ENCODE results near the gene TRIM44. TPM values are rescaled to one million over a fixed set of nuclear protein-coding genes. Genes with fewer than 3 reads are reported as not detected.

TRIM44 gene
- total RNA-seq, 4 donors from 2014 or later, result 24.6 to 54.2 (median 35.8) TPM

- intact Hi-C loops (cut with DNase I), result no loop called here
- Histone ChIP-seq H3K27me3 (peaks cover 18% of the 10 kb centered on the region), H3K9me3 (no peaks in the 10 kb centered on the region), H3K4me3 (replicated peaks in 1 of 3) (no peak overlapping the region), H3K36me3 (no peaks in the 10 kb centered on the region), H3K27ac (no peak overlapping the region), H3K4me1 (peaks cover 4 to 5% of the 10 kb centered on the region in 2 donors)
- TF ChIP-seq CTCF (IDR thresholded peaks at IDR 0.05), result no peak
- TF ChIP-seq POLR2A (IDR thresholded peaks at IDR 0.05), result no peak
- DNase-seq, result no peak
Observed at GRCh38 chr11:35624781-35625180, 37.8 kb upstream of the TRIM44 start.

- intact Hi-C loops (cut with DNase I), result no loop called here
- WGBS, 2 donors, result 88 to 95% methylated on average over 2 of the region's 2 CpGs
Observed at GRCh38 chr11:35626501-35626900, 36.1 kb upstream of the TRIM44 start.

GRCh38 chr11:35629511-35629910 is 33.1 kb upstream of the TRIM44 start:
- no peak for DNase-seq
- no peaks in the 10 kb centered on the region for H3K9me3 ChIP-seq
- intact Hi-C loops (cut with DNase I), result no loop called here

More at GRCh38 chr11:35626501-35626900, 36.1 kb upstream of the TRIM44 start:
- Histone ChIP-seq H3K9me3 (no peaks in the 10 kb centered on the region), H3K4me1 (no peaks in the 10 kb centered on the region), H3K27ac (no peak overlapping the region), H3K4me3 (replicated peaks in 1 of 3) (no peak overlapping the region), H3K36me3 (no peaks in the 10 kb centered on the region), H3K27me3 (peaks cover 10% of the 10 kb centered on the region)
- no peak for DNase-seq
- TF ChIP-seq CTCF (IDR thresholded peaks at IDR 0.05), result no peak
- TF ChIP-seq POLR2A (IDR thresholded peaks at IDR 0.05), result no peak

GRCh38 chr11:35629914-35630313 is 32.7 kb upstream of the TRIM44 start:
- Histone ChIP-seq H3K4me3 (replicated peaks in 1 of 3) (no peak overlapping the region), H3K27me3 (no peaks in the 10 kb centered on the region), H3K36me3 (no peaks in the 10 kb centered on the region), H3K27ac (no peak overlapping the region), H3K9me3 (no peaks in the 10 kb centered on the region), H3K4me1 (no peaks in the 10 kb centered on the region)
- no peak for DNase-seq
- intact Hi-C loops (cut with DNase I), result no loop called here
- TF ChIP-seq CTCF (IDR thresholded peaks at IDR 0.05) (no peak), POLR2A (IDR thresholded peaks at IDR 0.05) (no peak)
- WGBS, 2 donors, result 74% methylated on average over 6 of the region's 6 CpGs

More at GRCh38 chr11:35629511-35629910, 33.1 kb upstream of the TRIM44 start:
- TF ChIP-seq CTCF (IDR thresholded peaks at IDR 0.05), result no peak
- TF ChIP-seq POLR2A (IDR thresholded peaks at IDR 0.05), result no peak
- Histone ChIP-seq H3K27ac (no peak overlapping the region), H3K4me1 (no peaks in the 10 kb centered on the region), H3K27me3 (no peaks in the 10 kb centered on the region), H3K4me3 (replicated peaks in 1 of 3) (no peak overlapping the region), H3K36me3 (no peaks in the 10 kb centered on the region)
- 70 to 76% methylated on average over 4 of the region's 4 CpGs for WGBS, 2 donors

GRCh38 chr11:35631891-35632290 is 30.7 kb upstream of the TRIM44 start:
- 71 to 72% methylated on average over 3 of the region's 3 CpGs for WGBS, 2 donors

More at GRCh38 chr11:35631891-35632290, 30.7 kb upstream of the TRIM44 start:
- intact Hi-C loops (cut with DNase I), result no loop called here
- no peak for DNase-seq
- Histone ChIP-seq H3K36me3 (no peaks in the 10 kb centered on the region), H3K27ac (no peak overlapping the region), H3K9me3 (no peaks in the 10 kb centered on the region), H3K27me3 (no peaks in the 10 kb centered on the region), H3K4me3 (replicated peaks in 1 of 3) (no peak overlapping the region), H3K4me1 (no peaks in the 10 kb centered on the region)
- no peak for TF ChIP-seq POLR2A (IDR thresholded peaks at IDR 0.05)
- TF ChIP-seq CTCF (IDR thresholded peaks at IDR 0.05), result no peak

Measured in thyroid gland (tissue), 4 donors.